Stimulated activated CD8-positive, alpha-beta memory T cell treated with anti-CD3 and anti-CD28 coated beads, Interleukin-2, amount 100 ng/mL, for 48 hours (primary cell): ENCODE results near the gene DHRS3.
A peak's percentile ranks its signal among the peaks of the same experiment; 100 is the strongest.

ENCODE experiments used
- DNase-seq, 2 donors: peaks; one replicate each; pipeline ENCODE4 v3.0.0-alpha.2; 2020; ENCODE audit warnings: low read depth in 2 of 2

The DHRS3 gene

GRCh38 chr1:12640237-12640957 lies 22.4 kb upstream of the DHRS3 start:
- no peak for DNase-seq

GRCh38 chr1:12637693-12638092 lies 19.7 kb upstream of the DHRS3 start:
- DNase-seq: no peak

GRCh38 chr1:12636098-12636950 lies 18.3 kb upstream of the DHRS3 start:
- no peak for DNase-seq

GRCh38 chr1:12634696-12635202 lies 16.7 kb upstream of the DHRS3 start:
- DNase-seq: no peak

GRCh38 chr1:12634156-12634555 lies 16.1 kb upstream of the DHRS3 start:
- no peak for DNase-seq

GRCh38 chr1:12631571-12631970 lies 13.6 kb upstream of the DHRS3 start:
- DNase-seq: no peak

- no peak for DNase-seq
Observed at GRCh38 chr1:12630946-12631530, 13.0 kb upstream of the DHRS3 start.

GRCh38 chr1:12629985-12630760 lies 12.2 kb upstream of the DHRS3 start:
- DNase-seq: no peak

GRCh38 chr1:12629511-12629956 lies 11.5 kb upstream of the DHRS3 start:
- DNase-seq: no peak

- no peak for DNase-seq
Observed at GRCh38 chr1:12627296-12627695, 9.3 kb upstream of the DHRS3 start.

- no peak for DNase-seq
Observed at GRCh38 chr1:12626888-12627287, 8.9 kb upstream of the DHRS3 start.

GRCh38 chr1:12625276-12625675 lies 7.3 kb upstream of the DHRS3 start:
- DNase-seq: no peak

GRCh38 chr1:12622506-12622905 lies 4.5 kb upstream of the DHRS3 start:
- no peak for DNase-seq

- DNase-seq: no peak
Observed at GRCh38 chr1:12621346-12622335, 3.6 kb upstream of the DHRS3 start.

- DNase-seq: no peak
Observed at GRCh38 chr1:12620931-12621330, 2.9 kb upstream of the DHRS3 start.

GRCh38 chr1:12620488-12620865 lies 2.5 kb upstream of the DHRS3 start:
- peak in 1 of 2 donors; percentile 17 for DNase-seq

- peak; percentile 65 for DNase-seq
Observed at GRCh38 chr1:12619792-12620487, 1.9 kb upstream of the DHRS3 start.

- DNase-seq: peak; percentile 56 to 59
Observed at GRCh38 chr1:12618965-12619791, 1.2 kb upstream of the DHRS3 start.

- DNase-seq: no peak
Observed at GRCh38 chr1:12618661-12618964, 603 bp upstream of the DHRS3 start.
